ENCODE data around the gene TMEM72. TPM values are rescaled to one million over a fixed set of nuclear protein-coding genes. Genes with fewer than 3 reads are reported as not detected.
A peak's percentile ranks its signal among the peaks of the same experiment; 100 is the strongest.

The TMEM72 gene
- polyA plus RNA-seq, 1 donor: 0.31 TPM

GRCh38 chr10:44934416-44935200, 23.5 kb downstream of the TMEM72 start:
- Histone ChIP-seq H3K36me3 (ENCODE audit: control insufficient read depth, insufficient read depth, low read length) (no peaks in the 10 kb centered on the region), H3K27ac (ENCODE audit: low read length) (no peak overlapping the region), H3K4me3 (ENCODE audit: low read length) (no peak overlapping the region), H3K9me3 (ENCODE audit: control insufficient read depth, low read depth, low read length) (no peaks in the 10 kb centered on the region), H3K4me1 (ENCODE audit: control insufficient read depth, insufficient read depth, low read length) (no peaks in the 10 kb centered on the region), H3K27me3 (ENCODE audit: control insufficient read depth, insufficient read depth, low read length) (no peaks in the 10 kb centered on the region)
- DNase-seq: no peak
- WGBS (ENCODE audit: insufficient coverage, low lambda C conversion rate): no CpG with 5 or more reads among the region's 18 CpGs

DNA sequence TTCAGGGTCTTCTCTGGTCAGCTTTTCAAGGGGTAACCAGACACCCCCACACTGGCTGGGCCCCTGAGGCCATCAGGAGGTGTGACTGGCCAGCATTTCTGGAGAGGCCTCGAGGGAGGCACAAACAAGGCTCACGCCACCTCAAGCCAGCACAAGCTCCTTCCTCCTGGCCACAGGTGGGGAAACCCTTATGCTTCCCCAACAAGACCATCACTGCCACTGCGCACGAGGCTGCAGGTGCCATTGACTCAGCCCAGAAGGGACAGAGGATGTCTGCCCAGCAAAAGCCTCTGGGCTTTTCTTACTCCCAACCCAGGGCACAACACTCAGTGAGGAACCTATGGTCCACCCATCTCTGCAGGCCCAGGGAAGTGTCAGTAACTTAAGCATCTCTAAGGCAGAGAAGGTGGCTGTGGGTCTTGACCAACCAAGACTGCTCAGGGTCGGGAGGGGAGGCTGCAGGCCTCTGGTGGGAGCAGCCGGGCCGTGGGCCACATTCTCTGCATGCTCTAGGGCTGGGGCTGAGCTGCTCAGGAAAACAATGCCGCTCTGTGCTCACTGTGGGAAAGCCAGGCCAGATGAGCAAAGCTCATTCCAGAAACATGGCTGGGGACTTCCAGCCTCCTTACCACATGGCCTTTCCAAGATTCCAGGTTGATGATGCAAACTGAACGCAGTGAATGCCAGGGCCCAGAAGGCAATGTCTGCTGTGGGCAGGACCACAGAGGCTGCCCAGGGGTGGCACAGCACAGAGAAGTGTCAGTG, 24.2 kb downstream of the TMEM72 start:
- no peaks in the 10 kb centered on the region for H3K9me3 ChIP-seq (ENCODE audit: control insufficient read depth, low read depth, low read length)
- H3K4me1 ChIP-seq (ENCODE audit: control insufficient read depth, insufficient read depth, low read length): no peaks in the 10 kb centered on the region
- WGBS (ENCODE audit: insufficient coverage, low lambda C conversion rate): no CpG with 5 or more reads among the region's 9 CpGs
- DNase-seq: peak in 1 of 2 donors; percentile 45
- H3K4me3 ChIP-seq (ENCODE audit: low read length): no peak overlapping the region
- no peaks in the 10 kb centered on the region for H3K27me3 ChIP-seq (ENCODE audit: control insufficient read depth, insufficient read depth, low read length)
- H3K36me3 ChIP-seq (ENCODE audit: control insufficient read depth, insufficient read depth, low read length): no peaks in the 10 kb centered on the region
- no peak overlapping the region for H3K27ac ChIP-seq (ENCODE audit: low read length)

DNA sequence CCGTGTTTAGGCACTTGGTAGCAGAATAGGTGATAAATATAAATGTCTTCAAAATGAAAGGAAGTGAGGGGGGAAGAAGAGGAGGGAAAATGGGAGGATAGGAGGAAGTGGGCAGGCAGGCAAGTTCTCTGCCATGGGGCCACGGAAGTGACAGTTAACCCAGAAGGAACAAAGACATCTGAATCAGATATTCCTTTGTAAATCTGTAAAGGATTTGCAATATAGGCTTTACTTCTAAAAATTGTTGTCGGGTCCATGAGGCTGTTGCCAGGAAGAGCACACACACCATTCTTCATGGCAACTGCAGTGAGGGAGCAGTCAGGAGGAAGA, 24.8 kb downstream of the TMEM72 start:
- H3K36me3 ChIP-seq (ENCODE audit: control insufficient read depth, insufficient read depth, low read length): no peaks in the 10 kb centered on the region
- no peaks in the 10 kb centered on the region for H3K27me3 ChIP-seq (ENCODE audit: control insufficient read depth, insufficient read depth, low read length)
- no peak overlapping the region for H3K27ac ChIP-seq (ENCODE audit: low read length)
- no peak for DNase-seq
- WGBS (ENCODE audit: insufficient coverage, low lambda C conversion rate): no CpG with 5 or more reads among the region's 3 CpGs
- no peaks in the 10 kb centered on the region for H3K9me3 ChIP-seq (ENCODE audit: control insufficient read depth, low read depth, low read length)
- no peaks in the 10 kb centered on the region for H3K4me1 ChIP-seq (ENCODE audit: control insufficient read depth, insufficient read depth, low read length)
- no peak overlapping the region for H3K4me3 ChIP-seq (ENCODE audit: low read length)

DNA sequence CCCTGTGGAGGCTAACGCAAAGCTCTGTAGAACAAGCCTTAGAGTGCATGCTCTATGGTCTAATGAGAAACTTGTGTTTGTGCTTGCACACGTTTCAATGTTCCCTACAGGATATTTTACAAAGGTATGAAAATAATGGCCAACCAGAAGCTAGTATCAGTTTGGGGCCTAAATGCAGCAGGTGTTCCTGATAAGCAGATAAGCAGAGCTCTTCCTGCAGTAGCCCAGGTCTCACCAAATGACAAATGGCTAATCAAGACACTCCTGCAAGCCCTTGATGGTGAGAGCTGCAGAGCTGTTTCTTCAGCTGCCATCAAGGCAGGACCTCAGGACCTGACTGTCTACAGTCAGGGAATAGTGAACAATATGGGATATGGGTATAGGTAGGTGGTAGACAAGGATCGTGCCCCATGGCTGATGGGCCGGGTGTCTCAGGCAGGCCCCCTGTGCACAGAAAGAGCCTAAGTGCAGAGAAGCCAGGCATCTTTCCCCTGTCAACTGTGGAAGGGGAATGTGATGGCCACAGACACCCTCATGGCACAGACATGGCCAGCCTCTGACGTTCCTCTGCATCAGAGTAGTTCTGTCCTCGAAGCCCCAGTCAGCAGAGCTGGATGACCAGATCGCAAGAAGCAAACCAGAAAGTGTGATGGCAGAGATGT, 25.3 kb downstream of the TMEM72 start:
- Histone ChIP-seq H3K4me3 (ENCODE audit: low read length) (no peak overlapping the region), H3K9me3 (ENCODE audit: control insufficient read depth, low read depth, low read length) (no peaks in the 10 kb centered on the region), H3K27me3 (ENCODE audit: control insufficient read depth, insufficient read depth, low read length) (no peaks in the 10 kb centered on the region), H3K4me1 (ENCODE audit: control insufficient read depth, insufficient read depth, low read length) (no peaks in the 10 kb centered on the region), H3K27ac (ENCODE audit: low read length) (no peak overlapping the region), H3K36me3 (ENCODE audit: control insufficient read depth, insufficient read depth, low read length) (no peaks in the 10 kb centered on the region)
- no peak for DNase-seq
- WGBS (ENCODE audit: insufficient coverage, low lambda C conversion rate): no CpG with 5 or more reads among the region's 7 CpGs

GRCh38 chr10:44937196-44938005, 26.3 kb downstream of the TMEM72 start:
- Histone ChIP-seq H3K36me3 (ENCODE audit: control insufficient read depth, insufficient read depth, low read length) (no peaks in the 10 kb centered on the region), H3K27me3 (ENCODE audit: control insufficient read depth, insufficient read depth, low read length) (no peaks in the 10 kb centered on the region), H3K4me1 (ENCODE audit: control insufficient read depth, insufficient read depth, low read length) (no peaks in the 10 kb centered on the region), H3K27ac (ENCODE audit: low read length) (no peak overlapping the region), H3K4me3 (ENCODE audit: low read length) (no peak overlapping the region), H3K9me3 (ENCODE audit: control insufficient read depth, low read depth, low read length) (no peaks in the 10 kb centered on the region)
- WGBS (ENCODE audit: insufficient coverage, low lambda C conversion rate): no CpG with 5 or more reads among the region's 9 CpGs
- no peak for DNase-seq

- DNase-seq: no peak
- Histone ChIP-seq H3K9me3 (ENCODE audit: control insufficient read depth, low read depth, low read length) (no peaks in the 10 kb centered on the region), H3K4me1 (ENCODE audit: control insufficient read depth, insufficient read depth, low read length) (no peaks in the 10 kb centered on the region), H3K4me3 (ENCODE audit: low read length) (no peak overlapping the region), H3K27me3 (ENCODE audit: control insufficient read depth, insufficient read depth, low read length) (no peaks in the 10 kb centered on the region), H3K27ac (ENCODE audit: low read length) (no peak overlapping the region), H3K36me3 (ENCODE audit: control insufficient read depth, insufficient read depth, low read length) (no peaks in the 10 kb centered on the region)
- 92% methylated on average over 4 of the region's 7 CpGs for WGBS (ENCODE audit: insufficient coverage, low lambda C conversion rate)
Observed at GRCh38 chr10:44938956-44939355, 27.8 kb downstream of the TMEM72 start.

GRCh38 chr10:44939691-44940401, 28.7 kb downstream of the TMEM72 start:
- no peaks in the 10 kb centered on the region for H3K36me3 ChIP-seq (ENCODE audit: control insufficient read depth, insufficient read depth, low read length)
- H3K4me3 ChIP-seq (ENCODE audit: low read length): no peak overlapping the region
- H3K4me1 ChIP-seq (ENCODE audit: control insufficient read depth, insufficient read depth, low read length): no peaks in the 10 kb centered on the region
- H3K9me3 ChIP-seq (ENCODE audit: control insufficient read depth, low read depth, low read length): no peaks in the 10 kb centered on the region
- H3K27me3 ChIP-seq (ENCODE audit: control insufficient read depth, insufficient read depth, low read length): no peaks in the 10 kb centered on the region
- 58% methylated on average over 2 of the region's 7 CpGs for WGBS (ENCODE audit: insufficient coverage, low lambda C conversion rate)
- no peak overlapping the region for H3K27ac ChIP-seq (ENCODE audit: low read length)
- DNase-seq: peak in 1 of 2 donors; percentile 64

DNA sequence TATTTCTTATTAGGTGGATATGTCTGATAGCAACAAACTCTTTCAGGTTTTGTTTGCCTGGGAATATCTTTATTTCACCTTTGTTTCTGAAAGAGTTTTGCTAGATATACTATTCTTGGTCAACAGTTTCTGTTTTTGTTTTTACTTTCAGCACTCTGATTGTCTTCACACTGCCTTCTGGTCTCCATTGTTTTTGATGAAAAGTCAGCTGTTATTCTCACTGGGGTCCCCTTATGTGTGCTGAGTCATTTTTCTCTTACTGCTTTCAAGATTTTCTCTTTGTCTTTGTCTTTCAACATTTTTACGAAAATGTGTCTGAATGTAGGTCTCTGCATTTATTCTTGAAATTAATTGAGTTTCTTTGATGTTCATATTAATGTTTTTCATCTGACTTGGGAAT, 33.2 kb downstream of the TMEM72 start:
- Histone ChIP-seq H3K27ac (ENCODE audit: low read length) (no peak overlapping the region), H3K36me3 (ENCODE audit: control insufficient read depth, insufficient read depth, low read length) (no peaks in the 10 kb centered on the region), H3K27me3 (ENCODE audit: control insufficient read depth, insufficient read depth, low read length) (no peaks in the 10 kb centered on the region), H3K4me3 (ENCODE audit: low read length) (no peak overlapping the region), H3K4me1 (ENCODE audit: control insufficient read depth, insufficient read depth, low read length) (peaks cover 12% of the 10 kb centered on the region), H3K9me3 (ENCODE audit: control insufficient read depth, low read depth, low read length) (no peaks in the 10 kb centered on the region)
- 0% methylated on average over 1 of the region's 1 CpG for WGBS (ENCODE audit: insufficient coverage, low lambda C conversion rate)
- DNase-seq: no peak

DNA sequence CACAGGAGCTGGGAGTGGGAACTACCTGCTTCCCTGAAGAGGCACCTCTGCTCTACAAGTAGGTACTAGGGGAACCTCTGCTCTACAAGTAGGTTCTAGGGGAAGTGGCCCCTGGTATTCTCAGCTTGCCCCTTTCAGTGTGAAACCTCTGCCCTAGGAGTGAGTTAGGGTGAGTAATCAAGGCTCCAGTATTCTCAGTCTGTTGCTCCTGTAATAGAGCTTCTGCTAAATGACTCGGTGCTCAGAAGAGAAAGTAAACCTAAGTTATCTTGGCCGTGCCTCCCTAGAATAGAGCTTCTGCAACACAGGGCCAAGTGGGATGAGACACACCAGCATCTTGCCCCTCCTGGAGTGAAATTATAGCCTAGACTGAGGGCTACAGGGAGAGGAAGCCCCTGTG, 35.1 kb downstream of the TMEM72 start:
- peaks cover 2% of the 10 kb centered on the region for H3K36me3 ChIP-seq (ENCODE audit: control insufficient read depth, insufficient read depth, low read length)
- no peak overlapping the region for H3K27ac ChIP-seq (ENCODE audit: low read length)
- WGBS (ENCODE audit: insufficient coverage, low lambda C conversion rate): no CpG with 5 or more reads among the region's 2 CpGs
- H3K4me3 ChIP-seq (ENCODE audit: low read length): no peak overlapping the region
- no peaks in the 10 kb centered on the region for H3K27me3 ChIP-seq (ENCODE audit: control insufficient read depth, insufficient read depth, low read length)
- H3K9me3 ChIP-seq (ENCODE audit: control insufficient read depth, low read depth, low read length): no peaks in the 10 kb centered on the region
- H3K4me1 ChIP-seq (ENCODE audit: control insufficient read depth, insufficient read depth, low read length): peaks cover 27% of the 10 kb centered on the region
- DNase-seq: peak in 1 of 2 donors; percentile 59
